NCI-H187 (cell line): ENCODE data around the gene ZNF57.
"Not testable (repeated sequence)": the region's sequence is repeated elsewhere in the genome, so short reads cannot be mapped to it uniquely, and the experiment has no call there.

ENCODE experiments used
- DNase-seq, 2 experiments: peaks; one replicate each; lab custom pipeline; 2025; lab: John Stamatoyannopoulos, UW

The ZNF57 gene

GRCh38 chr19:2952953-2953481 lies 52.3 kb downstream of the ZNF57 start:
- DNase-seq: no peak

- DNase-seq: no peak
Observed at GRCh38 chr19:2957160-2957559, 56.4 kb downstream of the ZNF57 start.

GRCh38 chr19:2960120-2960519 lies 59.4 kb downstream of the ZNF57 start:
- no peak for DNase-seq

- peak; percentile 69 to 74 for DNase-seq
Observed at GRCh38 chr19:2962018-2962670, 61.4 kb downstream of the ZNF57 start.

GRCh38 chr19:2963122-2963521 lies 62.4 kb downstream of the ZNF57 start:
- DNase-seq: no peak

GRCh38 chr19:2963631-2964030 lies 62.9 kb downstream of the ZNF57 start:
- DNase-seq: not testable (repeated sequence)

- DNase-seq: no peak
Observed at GRCh38 chr19:2964874-2965273, 64.1 kb downstream of the ZNF57 start.

- DNase-seq: no peak
Observed at GRCh38 chr19:2967972-2968371, 67.2 kb downstream of the ZNF57 start.
